Stimulated activated CD4-positive, alpha-beta T cell treated with anti-CD3 and anti-CD28 coated beads, TNF-alpha, amount 100 ng/mL, for 48 hours (primary cell): ENCODE results near the gene MRPL24.

Experiments used
- DNase-seq, 3 donors: peaks; one replicate each; pipeline ENCODE4 v3.0.0-alpha.2; 2020; ENCODE audit warnings: low read depth in 3 of 3

The MRPL24 gene

GRCh38 chr1:156709757-156710489 is 31.0 kb downstream of the MRPL24 start:
- no peak for DNase-seq

- no peak for DNase-seq
These were observed 31.9 kb downstream of the MRPL24 start for GRCh38 chr1:156709031-156709430.

GRCh38 chr1:156708218-156708661 is 32.6 kb downstream of the MRPL24 start:
- no peak for DNase-seq

GRCh38 chr1:156707417-156708217 is 33.3 kb downstream of the MRPL24 start:
- DNase-seq: no peak

GRCh38 chr1:156706657-156707416 is 34.1 kb downstream of the MRPL24 start:
- no peak for DNase-seq

- peak; percentile 54 to 80 (median 56) for DNase-seq
These were observed 34.8 kb downstream of the MRPL24 start for GRCh38 chr1:156705918-156706656.

GRCh38 chr1:156705321-156705917 is 35.5 kb downstream of the MRPL24 start, which contains the start of gene CRABP2:
Gene CRABP2 (minus strand): TSS chr1:156705583. CDS start chr1:156705446, 137 bp downstream.
- DNase-seq: no peak

- peak in 1 of 3 donors; percentile 46 for DNase-seq
These were observed 36.0 kb downstream of the MRPL24 start for GRCh38 chr1:156704930-156705320.

- DNase-seq: no peak
These were observed 36.6 kb downstream of the MRPL24 start for GRCh38 chr1:156704166-156704711.

- DNase-seq: no peak
These were observed 37.1 kb downstream of the MRPL24 start for GRCh38 chr1:156703741-156704140.

- no peak for DNase-seq
These were observed 37.6 kb downstream of the MRPL24 start for GRCh38 chr1:156703336-156703735.

- DNase-seq: no peak
These were observed 40.0 kb downstream of the MRPL24 start for GRCh38 chr1:156700736-156701531.

- DNase-seq: no peak
These were observed 41.9 kb downstream of the MRPL24 start for GRCh38 chr1:156698995-156699394.

- DNase-seq: no peak
These were observed 43.4 kb downstream of the MRPL24 start for GRCh38 chr1:156697481-156697880.

GRCh38 chr1:156696755-156697154 is 44.1 kb downstream of the MRPL24 start:
- no peak for DNase-seq

- DNase-seq: no peak
These were observed 46.3 kb downstream of the MRPL24 start for GRCh38 chr1:156694690-156694962.

GRCh38 chr1:156693848-156694689 is 46.8 kb downstream of the MRPL24 start:
- DNase-seq: no peak

GRCh38 chr1:156692925-156693847 is 47.7 kb downstream of the MRPL24 start:
- no peak for DNase-seq
